BE2C (cell line): ENCODE results near the gene WDPCP.
A peak's percentile ranks its signal among the peaks of the same experiment; 100 is the strongest.
"Not testable (repeated sequence)": the region's sequence is repeated elsewhere in the genome, so short reads cannot be mapped to it uniquely, and the experiment has no call there.

Source experiments
- DNase-seq: peaks from one replicate; pipeline ENCODE4 v3.0.0-alpha.2; 2020
- H3K27me3 ChIP-seq: fragments of 250-450 bp; sonication (Bioruptor Pico); 2 replicates; pipeline ENCODE4 v1.5.1; 2020; ENCODE audit warnings: mild to moderate bottlenecking
- H3K36me3 ChIP-seq: fragments of 250-450 bp; sonication (Bioruptor Pico); 2 replicates; pipeline ENCODE4 v1.5.1; 2020; ENCODE audit warnings: mild to moderate bottlenecking
- H3K4me1 ChIP-seq: fragments of 250-450 bp; sonication (Bioruptor Pico); 2 replicates; pipeline ENCODE4 v1.5.1; 2020
- H3K4me3 ChIP-seq: 2 replicates; pipeline ENCODE4 v1.5.1; 2011; ENCODE audit warnings: low read depth, low read length
- H3K9me3 ChIP-seq: fragments of 250-450 bp; sonication (Bioruptor Pico); 2 replicates; pipeline ENCODE4 v1.5.1; 2020
- CTCF ChIP-seq: IDR thresholded peaks from 2 replicates; pipeline ENCODE4 v1.5.1; 2012; ENCODE audit warnings: mild to moderate bottlenecking, low read depth, low read length

Gene WDPCP

GRCh38 chr2:63494100-63494499 is 94.2 kb downstream of the WDPCP start:
- no peaks in the 10 kb centered on the region for H3K9me3 ChIP-seq
- no peak for TF ChIP-seq CTCF
- H3K4me1 ChIP-seq: no peaks in the 10 kb centered on the region
- DNase-seq: no peak
- no peaks in the 10 kb centered on the region for H3K27me3 ChIP-seq
- H3K36me3 ChIP-seq: no peaks in the 10 kb centered on the region
- H3K4me3 ChIP-seq: no peak overlapping the region

- no peaks in the 10 kb centered on the region for H3K36me3 ChIP-seq
- no peaks in the 10 kb centered on the region for H3K27me3 ChIP-seq
- H3K9me3 ChIP-seq: no peaks in the 10 kb centered on the region
- TF ChIP-seq CTCF: peak; percentile 68
- no peaks in the 10 kb centered on the region for H3K4me1 ChIP-seq
- no peak overlapping the region for H3K4me3 ChIP-seq
- DNase-seq: peak; percentile 16
These were observed 100.1 kb downstream of the WDPCP start for GRCh38 chr2:63488118-63488713.

- H3K4me1 ChIP-seq: no peaks in the 10 kb centered on the region
- no peak for DNase-seq
- no peak overlapping the region for H3K4me3 ChIP-seq
- H3K36me3 ChIP-seq: no peaks in the 10 kb centered on the region
- no peak for TF ChIP-seq CTCF
- no peaks in the 10 kb centered on the region for H3K27me3 ChIP-seq
- H3K9me3 ChIP-seq: no peaks in the 10 kb centered on the region
These were observed 101.4 kb downstream of the WDPCP start for GRCh38 chr2:63486861-63487290.

GRCh38 chr2:63484901-63485300 is 103.4 kb downstream of the WDPCP start:
- TF ChIP-seq CTCF: no peak

GRCh38 chr2:63484481-63484880 is 103.8 kb downstream of the WDPCP start:
- no peaks in the 10 kb centered on the region for H3K36me3 ChIP-seq
- H3K4me3 ChIP-seq: no peak overlapping the region
- no peak for TF ChIP-seq CTCF
- DNase-seq: no peak
- no peaks in the 10 kb centered on the region for H3K4me1 ChIP-seq
- H3K27me3 ChIP-seq: no peaks in the 10 kb centered on the region
- no peaks in the 10 kb centered on the region for H3K9me3 ChIP-seq

More at GRCh38 chr2:63484901-63485300, 103.4 kb downstream of the WDPCP start:
- Histone ChIP-seq H3K4me3 (no peak overlapping the region), H3K27me3 (no peaks in the 10 kb centered on the region), H3K9me3 (no peaks in the 10 kb centered on the region), H3K4me1 (no peaks in the 10 kb centered on the region), H3K36me3 (no peaks in the 10 kb centered on the region)
- no peak for DNase-seq

GRCh38 chr2:63477686-63478085 is 110.6 kb downstream of the WDPCP start:
- no peaks in the 10 kb centered on the region for H3K36me3 ChIP-seq
- DNase-seq: no peak
- H3K9me3 ChIP-seq: no peaks in the 10 kb centered on the region
- no peaks in the 10 kb centered on the region for H3K27me3 ChIP-seq
- H3K4me3 ChIP-seq: no peak overlapping the region
- no peak for TF ChIP-seq CTCF
- H3K4me1 ChIP-seq: no peaks in the 10 kb centered on the region

GRCh38 chr2:63469313-63469712 is 119.0 kb downstream of the WDPCP start:
- not testable (repeated sequence) for H3K4me3 ChIP-seq, H3K27me3 ChIP-seq, H3K36me3 ChIP-seq, DNase-seq, H3K4me1 ChIP-seq, H3K9me3 ChIP-seq
